ENCODE results near the gene LOXL4.

Gene LOXL4

GRCh38 chr10:98267894-98268693, at the start of gene LOXL4:
Gene LOXL4 (minus strand): TSS chr10:98268194. CDS start chr10:98263019, 5,175 bp downstream.
- no peak for DNase-seq (ENCODE audit: low read depth in 2 of 2)

GRCh38 chr10:98316661-98317060, 48.7 kb upstream of the LOXL4 start:
- no peak for DNase-seq (ENCODE audit: low read depth in 2 of 2)

- DNase-seq (ENCODE audit: low read depth in 2 of 2): no peak
These were observed 48.2 kb upstream of the LOXL4 start for GRCh38 chr10:98316170-98316569.

- DNase-seq (ENCODE audit: low read depth in 2 of 2): no peak
These were observed 46.7 kb upstream of the LOXL4 start for GRCh38 chr10:98314532-98315284.

- no peak for DNase-seq (ENCODE audit: low read depth in 2 of 2)
These were observed 45.6 kb upstream of the LOXL4 start for GRCh38 chr10:98313598-98313997.

GRCh38 chr10:98312822-98313221, 44.8 kb upstream of the LOXL4 start:
- DNase-seq (ENCODE audit: low read depth in 2 of 2): no peak

GRCh38 chr10:98312349-98312748, 44.4 kb upstream of the LOXL4 start:
- DNase-seq (ENCODE audit: low read depth in 2 of 2): no peak

GRCh38 chr10:98310701-98311100, 42.7 kb upstream of the LOXL4 start:
- no peak for DNase-seq (ENCODE audit: low read depth in 2 of 2)

- DNase-seq (ENCODE audit: low read depth in 2 of 2): no peak
These were observed 41.7 kb upstream of the LOXL4 start for GRCh38 chr10:98309366-98310355.

GRCh38 chr10:98308669-98309365, 40.8 kb upstream of the LOXL4 start:
- no peak for DNase-seq (ENCODE audit: low read depth in 2 of 2)

GRCh38 chr10:98307916-98308541, 40.0 kb upstream of the LOXL4 start:
- no peak for DNase-seq (ENCODE audit: low read depth in 2 of 2)

- DNase-seq (ENCODE audit: low read depth in 2 of 2): no peak
These were observed 38.5 kb upstream of the LOXL4 start for GRCh38 chr10:98306501-98306900.

- DNase-seq (ENCODE audit: low read depth in 2 of 2): no peak
These were observed 35.6 kb upstream of the LOXL4 start for GRCh38 chr10:98303569-98303968.

- no peak for DNase-seq (ENCODE audit: low read depth in 2 of 2)
These were observed 34.9 kb upstream of the LOXL4 start for GRCh38 chr10:98302741-98303365.

- no peak for DNase-seq (ENCODE audit: low read depth in 2 of 2)
These were observed 33.8 kb upstream of the LOXL4 start for GRCh38 chr10:98301664-98302319.

GRCh38 chr10:98300526-98301229, 32.7 kb upstream of the LOXL4 start:
- DNase-seq (ENCODE audit: low read depth in 2 of 2): no peak

GRCh38 chr10:98299341-98299740, 31.3 kb upstream of the LOXL4 start:
- DNase-seq (ENCODE audit: low read depth in 2 of 2): no peak

- DNase-seq (ENCODE audit: low read depth in 2 of 2): no peak
These were observed 28.5 kb upstream of the LOXL4 start for GRCh38 chr10:98296524-98296923.

- no peak for DNase-seq (ENCODE audit: low read depth in 2 of 2)
These were observed 27.9 kb upstream of the LOXL4 start for GRCh38 chr10:98295907-98296306.

All from stimulated activated CD8-positive, alpha-beta memory T cell treated with anti-CD3 and anti-CD28 coated beads, Interleukin-7, amount 100 ng/mL, for 4 hours (primary cell).